ENCODE measurements around the gene BCL6.

Gene BCL6

DNA sequence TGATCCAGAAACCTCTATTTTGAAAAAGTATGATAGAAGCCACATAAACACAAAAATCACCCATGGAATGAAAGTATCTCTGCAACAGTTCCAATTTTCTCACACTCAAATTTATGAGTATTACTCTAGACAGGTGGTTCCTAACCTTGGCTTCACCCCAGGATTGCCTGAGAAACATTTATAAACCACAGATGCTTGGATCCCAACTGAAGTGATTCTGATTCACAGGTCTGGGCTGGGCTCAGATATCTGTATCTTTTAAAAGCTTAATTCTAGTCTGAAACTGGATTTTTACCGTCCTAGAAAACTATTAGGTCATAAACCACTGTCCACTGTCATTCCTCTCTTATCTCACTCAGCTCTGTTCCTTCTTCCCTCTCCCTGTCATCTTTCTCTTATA is 67.7 kb downstream of the BCL6 start:
- no peak for DNase-seq (ENCODE audit: low read depth in 2 of 2)

DNA sequence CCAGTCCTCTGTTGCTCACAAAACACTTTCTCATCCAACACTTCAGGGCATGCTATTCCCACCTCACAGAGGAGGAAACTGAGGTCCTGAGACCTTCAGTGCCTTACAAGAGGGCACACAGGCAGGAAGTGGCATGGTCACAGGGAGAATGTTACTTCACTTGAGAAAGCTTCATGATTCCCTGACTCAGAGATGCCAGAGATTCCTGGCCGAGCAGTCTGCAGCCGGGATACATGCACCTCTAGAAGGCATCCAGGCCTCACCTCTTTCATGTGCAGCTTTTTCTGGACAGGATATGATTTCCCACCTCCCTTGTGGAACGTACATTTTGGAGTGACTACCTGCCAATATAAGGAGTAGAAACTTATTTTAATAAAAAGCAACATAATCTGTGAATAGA is 72.3 kb downstream of the BCL6 start:
- DNase-seq (ENCODE audit: low read depth in 2 of 2), result no peak
